Thoracic aorta (tissue), 2 donors: ENCODE measurements around the gene PTPRN2. TPM values are rescaled to one million over a fixed set of nuclear protein-coding genes. Genes with fewer than 3 reads are reported as not detected.

Experiments used
- ATAC-seq: fragments of 150-250 bp; one replicate; pipeline ENCODE4 v1.8.0; 2017; ENCODE audit warnings: low read depth; ENCODE audit not compliant: insufficient number of reproducible peaks, low FRiP score
- DNase-seq: peaks from one replicate; pipeline ENCODE4 v3.0.0-alpha.2; 2020; ENCODE audit warnings: low spot score
- H3K27ac ChIP-seq, 2 donors: fragments of 200-600 bp; sonication (generic); 1 replicate in 1 of 2; 2 replicates in 1 of 2; pipeline ENCODE4 v1.5.1; 2016; ENCODE audit warnings: mild to moderate bottlenecking in 2 of 2, moderate library complexity in 2 of 2
- H3K27me3 ChIP-seq: fragments of 200-600 bp; sonication (generic); replicated peaks from 2 replicates; pipeline ENCODE4 v1.6.0; 2016; ENCODE audit warnings: mild to moderate bottlenecking; ENCODE audit not compliant: insufficient read depth
- H3K36me3 ChIP-seq: fragments of 200-600 bp; sonication (generic); one replicate; pipeline ENCODE4 v1.5.1; 2016
- H3K4me1 ChIP-seq, 2 donors: fragments of 200-600 bp; sonication (generic); 1 replicate in 1 of 2; 2 replicates in 1 of 2; pipeline versions ENCODE4 v1.5.1 to v1.6.0; 2016; ENCODE audit warnings: low read depth in 2 of 2, mild to moderate bottlenecking in 1 of 2; ENCODE audit not compliant: control insufficient read depth in 1 of 2
- H3K4me3 ChIP-seq: fragments of 200-600 bp; sonication (generic); 2 replicates; pipeline ENCODE4 v1.5.1; 2016; ENCODE audit warnings: mild to moderate bottlenecking
- H3K9me3 ChIP-seq: fragments of 200-600 bp; sonication (generic); 2 replicates; pipeline ENCODE4 v1.5.1; 2016
- CTCF ChIP-seq: fragments of 200-600 bp; sonication (generic); IDR thresholded peaks from one replicate; pipeline ENCODE4 v1.5.1; 2019; ENCODE audit warnings: antibody characterized with exemption
- total RNA-seq, 2 donors: library from RNA; depleted of rRNA; stranded (reverse); fragments of >200 nt; gene quantifications; one replicate each; pipeline versions ENCODE4 v1.1.0 to v1.2.3, GENCODE V29; 2016

PTPRN2 gene
- total RNA-seq, 2 donors from 2014 or later = 2.2 to 3.1 TPM

- TF ChIP-seq CTCF = no peak
Measured at GRCh38 chr7:157743781-157744525, 843.7 kb downstream of the PTPRN2 start.

DNA sequence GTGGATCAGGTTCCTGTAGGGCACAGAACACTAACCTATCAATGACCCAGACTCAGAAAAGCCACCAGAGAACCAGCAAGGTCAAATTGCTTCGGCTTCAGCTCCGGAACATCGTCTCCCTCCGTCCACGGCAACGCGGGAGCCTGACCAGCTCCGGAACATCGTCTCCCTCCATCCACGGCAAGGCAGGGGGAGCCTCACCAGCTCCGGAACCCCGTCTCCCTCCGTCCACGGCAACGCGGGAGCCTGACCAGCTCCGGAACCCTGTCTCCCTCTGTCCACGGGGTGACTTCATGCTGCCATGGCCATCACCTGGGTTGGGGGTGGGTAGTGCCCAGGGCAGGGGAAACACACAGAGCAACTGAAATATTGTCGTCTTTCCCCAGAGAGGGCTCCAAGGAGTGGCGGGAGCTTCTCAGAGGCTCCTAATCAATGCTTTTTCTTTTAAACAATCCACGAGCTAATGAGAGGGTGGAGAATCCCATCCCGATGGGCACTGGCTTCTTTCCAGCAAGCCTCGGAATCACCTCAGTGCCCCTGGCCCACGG, 847.3 kb downstream of the PTPRN2 start:
- no peak for TF ChIP-seq CTCF
- Histone ChIP-seq H3K27ac (no peak overlapping the region), H3K9me3 (no peaks in the 10 kb centered on the region), H3K27me3 (no peaks in the 10 kb centered on the region), H3K4me1 (no peaks in the 10 kb centered on the region), H3K36me3 (no peaks in the 10 kb centered on the region), H3K4me3 (no peak overlapping the region)
- DNase-seq (no peak), ATAC-seq (no peak)

More at GRCh38 chr7:157743781-157744525, 843.7 kb downstream of the PTPRN2 start:
- no peaks in the 10 kb centered on the region for H3K9me3 ChIP-seq
- no peaks in the 10 kb centered on the region for H3K4me1 ChIP-seq
- no peaks in the 10 kb centered on the region for H3K36me3 ChIP-seq
- no peak for ATAC-seq
- H3K27me3 ChIP-seq = no peaks in the 10 kb centered on the region
- no peak overlapping the region for H3K4me3 ChIP-seq
- no peak for DNase-seq
- no peak overlapping the region for H3K27ac ChIP-seq

GRCh38 chr7:157739650-157740049, 848.0 kb downstream of the PTPRN2 start:
- Histone ChIP-seq H3K27me3 (no peaks in the 10 kb centered on the region), H3K4me1 (no peaks in the 10 kb centered on the region), H3K27ac (no peak overlapping the region), H3K9me3 (no peaks in the 10 kb centered on the region), H3K4me3 (no peak overlapping the region), H3K36me3 (no peaks in the 10 kb centered on the region)
- no peak for DNase-seq
- no peak for TF ChIP-seq CTCF
- no peak for ATAC-seq

DNA sequence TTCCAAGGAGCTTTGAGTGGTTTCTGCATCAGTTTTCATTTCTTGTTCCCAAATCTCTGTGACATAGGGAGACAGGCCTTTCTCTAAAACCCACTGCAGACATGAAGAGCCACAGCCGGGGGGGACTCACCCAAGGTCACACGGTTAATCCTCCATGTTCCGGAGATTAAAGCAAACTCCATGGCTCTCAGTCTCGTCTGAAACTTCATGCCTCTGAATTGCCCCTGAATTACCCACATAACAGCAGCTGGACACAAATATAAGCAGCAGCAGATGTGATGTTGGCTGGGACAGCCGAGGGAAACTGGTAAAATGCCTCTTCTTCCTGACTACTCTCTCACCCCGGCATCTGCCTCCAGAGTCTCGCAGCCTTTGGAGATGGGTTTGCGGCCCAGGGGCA, 848.6 kb downstream of the PTPRN2 start:
- DNase-seq = no peak
- H3K27ac ChIP-seq = no peak overlapping the region
- no peaks in the 10 kb centered on the region for H3K9me3 ChIP-seq
- ATAC-seq = no peak
- no peak overlapping the region for H3K4me3 ChIP-seq
- no peaks in the 10 kb centered on the region for H3K36me3 ChIP-seq
- H3K27me3 ChIP-seq = no peaks in the 10 kb centered on the region
- H3K4me1 ChIP-seq = no peaks in the 10 kb centered on the region
- no peak for TF ChIP-seq CTCF

DNA sequence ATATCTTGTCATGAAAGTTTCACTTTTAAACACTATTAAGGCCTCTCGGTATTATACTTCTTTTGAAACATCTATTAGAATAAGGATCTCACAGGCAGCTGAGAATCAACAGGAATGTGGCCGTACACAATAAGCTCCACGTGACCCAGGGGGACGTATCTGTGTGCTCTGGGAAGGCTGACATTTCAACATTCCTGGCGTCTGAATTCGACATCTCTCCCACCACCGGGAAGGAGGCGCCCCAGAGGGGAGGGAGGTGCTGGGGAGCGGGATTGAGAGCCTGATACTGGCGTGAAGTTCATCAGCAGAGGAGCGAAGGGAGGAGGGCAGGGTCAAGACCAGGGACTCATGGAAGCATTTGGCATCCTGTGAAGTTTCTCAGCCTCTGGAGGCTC, 849.6 kb downstream of the PTPRN2 start:
- Histone ChIP-seq H3K9me3 (no peaks in the 10 kb centered on the region), H3K36me3 (no peaks in the 10 kb centered on the region), H3K4me1 (no peaks in the 10 kb centered on the region), H3K4me3 (no peak overlapping the region), H3K27me3 (no peaks in the 10 kb centered on the region), H3K27ac (no peak overlapping the region)
- ATAC-seq = no peak
- DNase-seq = no peak
- no peak for TF ChIP-seq CTCF
